ENCODE data around the gene GJD4. TPM values are rescaled to one million over a fixed set of nuclear protein-coding genes. Genes with fewer than 3 reads are reported as not detected.

Gene GJD4
- total and polyA plus RNA-seq, 10 donors: 0.03 to 0.10 TPM; not detected in 8

DNA sequence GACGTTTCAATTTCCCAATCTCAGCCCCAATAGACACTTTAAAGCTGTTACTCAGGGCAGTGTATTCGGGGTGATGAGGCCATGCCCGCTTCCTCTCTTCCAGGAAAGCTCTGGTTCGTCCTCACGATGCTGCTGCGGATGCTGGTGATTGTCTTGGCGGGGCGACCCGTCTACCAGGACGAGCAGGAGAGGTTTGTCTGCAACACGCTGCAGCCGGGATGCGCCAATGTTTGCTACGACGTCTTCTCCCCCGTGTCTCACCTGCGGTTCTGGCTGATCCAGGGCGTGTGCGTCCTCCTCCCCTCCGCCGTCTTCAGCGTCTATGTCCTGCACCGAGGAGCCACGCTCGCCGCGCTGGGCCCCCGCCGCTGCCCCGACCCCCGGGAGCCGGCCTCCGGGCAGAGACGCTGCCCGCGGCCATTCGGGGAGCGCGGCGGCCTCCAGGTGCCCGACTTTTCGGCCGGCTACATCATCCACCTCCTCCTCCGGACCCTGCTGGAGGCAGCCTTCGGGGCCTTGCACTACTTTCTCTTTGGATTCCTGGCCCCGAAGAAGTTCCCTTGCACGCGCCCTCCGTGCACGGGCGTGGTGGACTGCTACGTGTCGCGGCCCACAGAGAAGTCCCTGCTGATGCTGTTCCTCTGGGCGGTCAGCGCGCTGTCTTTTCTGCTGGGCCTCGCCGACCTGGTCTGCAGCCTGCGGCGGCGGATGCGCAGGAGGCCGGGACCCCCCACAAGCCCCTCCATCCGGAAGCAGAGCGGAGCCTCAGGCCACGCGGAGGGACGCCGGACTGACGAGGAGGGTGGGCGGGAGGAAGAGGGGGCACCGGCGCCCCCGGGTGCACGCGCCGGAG, 2.6 kb downstream of the GJD4 start:
- H3K9me3 ChIP-seq: peaks cover 0 to 12% (median 0%) of the 10 kb centered on the region in 8 donors
- TF ChIP-seq, protein P1, sequence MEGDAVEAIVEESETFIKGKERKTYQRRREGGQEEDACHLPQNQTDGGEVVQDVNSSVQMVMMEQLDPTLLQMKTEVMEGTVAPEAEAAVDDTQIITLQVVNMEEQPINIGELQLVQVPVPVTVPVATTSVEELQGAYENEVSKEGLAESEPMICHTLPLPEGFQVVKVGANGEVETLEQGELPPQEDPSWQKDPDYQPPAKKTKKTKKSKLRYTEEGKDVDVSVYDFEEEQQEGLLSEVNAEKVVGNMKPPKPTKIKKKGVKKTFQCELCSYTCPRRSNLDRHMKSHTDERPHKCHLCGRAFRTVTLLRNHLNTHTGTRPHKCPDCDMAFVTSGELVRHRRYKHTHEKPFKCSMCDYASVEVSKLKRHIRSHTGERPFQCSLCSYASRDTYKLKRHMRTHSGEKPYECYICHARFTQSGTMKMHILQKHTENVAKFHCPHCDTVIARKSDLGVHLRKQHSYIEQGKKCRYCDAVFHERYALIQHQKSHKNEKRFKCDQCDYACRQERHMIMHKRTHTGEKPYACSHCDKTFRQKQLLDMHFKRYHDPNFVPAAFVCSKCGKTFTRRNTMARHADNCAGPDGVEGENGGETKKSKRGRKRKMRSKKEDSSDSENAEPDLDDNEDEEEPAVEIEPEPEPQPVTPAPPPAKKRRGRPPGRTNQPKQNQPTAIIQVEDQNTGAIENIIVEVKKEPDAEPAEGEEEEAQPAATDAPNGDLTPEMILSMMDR (IDR thresholded peaks at IDR 0.05 in 8 of 11, conservative IDR thresholded peaks at IDR 0.05 in 3 of 11): no peak
- TF ChIP-seq POLR2AphosphoS5 (IDR thresholded peaks at IDR 0.05) (no peak), POLR2A (IDR thresholded peaks at IDR 0.05) (no peak)
- H3K4me1 ChIP-seq: peaks cover 0 to 13% (median 10%) of the 10 kb centered on the region in 6 donors
- no peaks in the 10 kb centered on the region for H3K36me3 ChIP-seq
- no peak overlapping the region for H3K27ac ChIP-seq
- H3K27me3 ChIP-seq (replicated peaks in 1 of 7): peaks cover 7 to 75% (median 15%) of the 10 kb centered on the region in 7 donors
- intact Hi-C loops (cut with DNase I; ENCODE audit: low total_unique reads): no loop called here
- WGBS, 5 donors: 9 to 20% (median 13%) methylated on average over 67 to 78 of the region's 78 CpGs
- peak overlapping the region; percentile 22 to 68 (median 34) for H3K4me3 ChIP-seq
- DNase-seq: no peak

DNA sequence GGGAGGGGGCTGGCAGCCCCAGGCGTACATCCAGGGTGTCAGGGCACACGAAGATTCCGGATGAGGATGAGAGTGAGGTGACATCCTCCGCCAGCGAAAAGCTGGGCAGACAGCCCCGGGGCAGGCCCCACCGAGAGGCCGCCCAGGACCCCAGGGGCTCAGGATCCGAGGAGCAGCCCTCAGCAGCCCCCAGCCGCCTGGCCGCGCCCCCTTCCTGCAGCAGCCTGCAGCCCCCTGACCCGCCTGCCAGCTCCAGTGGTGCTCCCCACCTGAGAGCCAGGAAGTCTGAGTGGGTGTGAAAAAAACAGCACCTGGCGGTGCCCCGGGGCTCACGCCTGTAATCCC, 3.2 kb downstream of the GJD4 start:
- no peak for DNase-seq
- H3K27ac ChIP-seq: no peak overlapping the region
- intact Hi-C loops (cut with DNase I; ENCODE audit: low total_unique reads): no loop called here
- H3K27me3 ChIP-seq (replicated peaks in 1 of 7): peaks cover 7 to 81% (median 15%) of the 10 kb centered on the region in 7 donors
- WGBS, 5 donors: 63 to 84% (median 67%) methylated on average over 6 to 16 of the region's 16 CpGs
- H3K4me1 ChIP-seq: peaks cover 0 to 13% (median 10%) of the 10 kb centered on the region in 6 donors
- H3K4me3 ChIP-seq: peak overlapping the region in 7 of 8 donors; percentile 22 to 68 (median 35)
- peaks cover 0 to 12% (median 0%) of the 10 kb centered on the region in 8 donors for H3K9me3 ChIP-seq
- no peaks in the 10 kb centered on the region for H3K36me3 ChIP-seq
- TF ChIP-seq POLR2A (IDR thresholded peaks at IDR 0.05): no peak
- TF ChIP-seq POLR2AphosphoS5 (IDR thresholded peaks at IDR 0.05): no peak
- TF ChIP-seq, protein P1 (IDR thresholded peaks at IDR 0.05 in 8 of 11, conservative IDR thresholded peaks at IDR 0.05 in 3 of 11): no peak

DNA sequence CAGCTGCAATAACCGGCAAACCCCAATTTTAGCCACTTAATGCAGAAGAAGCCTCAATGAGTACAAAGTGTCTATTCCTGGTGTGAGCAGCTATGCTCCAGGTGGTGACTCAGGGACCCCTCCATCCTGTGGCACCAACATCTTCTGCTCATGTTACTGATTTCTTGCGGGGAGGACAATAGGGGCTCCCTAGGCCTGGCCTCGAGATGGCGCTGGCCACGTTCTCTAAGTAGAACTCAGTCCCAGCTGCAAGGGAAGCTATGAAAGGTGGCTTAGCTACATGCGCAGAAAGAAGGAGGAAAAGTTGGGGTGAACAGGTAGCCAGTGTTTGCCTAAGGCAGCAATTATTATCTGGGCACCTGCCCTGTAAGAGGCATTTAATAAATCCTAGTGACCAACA, 6.6 kb downstream of the GJD4 start:
- DNase-seq: no peak
- WGBS, 5 donors: 79 to 88% (median 80%) methylated on average over 6 of the region's 6 CpGs
- Histone ChIP-seq H3K9me3 (peaks cover 0 to 12% (median 0%) of the 10 kb centered on the region in 8 donors), H3K36me3 (no peaks in the 10 kb centered on the region), H3K27ac (no peak overlapping the region), H3K27me3 (replicated peaks in 1 of 7) (peaks cover 7 to 75% (median 15%) of the 10 kb centered on the region in 7 donors), H3K4me1 (peaks cover 0 to 13% (median 10%) of the 10 kb centered on the region in 6 donors), H3K4me3 (no peak overlapping the region)
- intact Hi-C loops (cut with DNase I; ENCODE audit: low total_unique reads): no loop called here
- TF ChIP-seq, protein P1 (IDR thresholded peaks at IDR 0.05 in 8 of 11, conservative IDR thresholded peaks at IDR 0.05 in 3 of 11): no peak
- TF ChIP-seq POLR2AphosphoS5 (IDR thresholded peaks at IDR 0.05): no peak
- no peak for TF ChIP-seq POLR2A (IDR thresholded peaks at IDR 0.05)

DNA sequence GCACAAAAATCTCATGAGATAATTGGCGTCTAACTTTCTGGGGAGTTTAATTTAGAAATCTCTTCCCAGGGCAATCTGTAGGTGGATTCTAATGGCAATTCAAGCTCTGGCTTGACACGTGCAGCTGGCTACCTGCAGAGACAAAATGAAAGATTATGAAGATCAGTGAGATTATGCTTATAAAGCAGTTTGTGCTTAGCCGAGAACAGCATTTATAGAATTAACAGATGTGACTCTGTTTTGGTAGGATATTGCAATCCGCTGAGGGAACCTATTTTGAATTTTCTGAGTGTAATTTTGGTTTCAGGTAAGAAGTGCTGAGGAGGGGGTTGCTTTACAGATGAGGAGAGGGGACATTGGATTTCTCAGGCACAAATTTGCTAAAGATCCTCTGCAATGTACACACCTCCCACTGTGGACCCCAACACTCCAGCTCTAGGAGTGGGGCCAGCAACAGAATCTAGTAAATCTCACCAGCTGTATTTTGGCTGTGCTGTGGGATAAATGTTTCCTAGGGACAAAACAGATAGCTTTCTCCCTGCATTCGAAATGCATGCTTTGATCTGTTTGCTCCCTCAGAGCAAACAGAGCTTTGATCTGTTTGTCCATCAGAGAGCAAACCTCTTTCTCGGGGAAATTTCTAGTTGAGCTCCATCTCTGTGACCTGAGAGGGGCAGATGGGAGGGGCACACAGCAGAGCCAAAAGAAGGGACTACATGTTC, 7.4 kb downstream of the GJD4 start:
- no peak for DNase-seq
- Histone ChIP-seq H3K27me3 (replicated peaks in 1 of 7) (peaks cover 7 to 68% (median 13%) of the 10 kb centered on the region in 7 donors), H3K4me3 (no peak overlapping the region), H3K27ac (no peak overlapping the region), H3K9me3 (peaks cover 0 to 12% (median 0%) of the 10 kb centered on the region in 8 donors), H3K4me1 (peaks cover 0 to 9% (median 9%) of the 10 kb centered on the region in 6 donors), H3K36me3 (no peaks in the 10 kb centered on the region)
- intact Hi-C loops (cut with DNase I; ENCODE audit: low total_unique reads): no loop called here
- 60 to 84% (median 75%) methylated on average over 6 of the region's 6 CpGs for WGBS, 5 donors
- TF ChIP-seq, protein P1 (IDR thresholded peaks at IDR 0.05 in 8 of 11, conservative IDR thresholded peaks at IDR 0.05 in 3 of 11): no peak
- TF ChIP-seq POLR2AphosphoS5 (IDR thresholded peaks at IDR 0.05) (no peak), POLR2A (IDR thresholded peaks at IDR 0.05) (no peak)
